K562 (cell line): Measurements from ENCODE around the gene NTSR1.

Experiments used
- ZBED1 ChIP-seq: IDR thresholded peaks from 2 replicates; pipeline ENCODE4 v1.6.1; 2014
- ZNF184 ChIP-seq: sonication (generic); formaldehyde crosslinking; IDR thresholded peaks from 2 replicates; pipeline ENCODE4 v1.5.0; 2020; ENCODE audit warnings: missing genetic modification reagents
- TF ChIP-seq, protein P1 (sequence below), 3 experiments: IDR thresholded peaks in 2 of 3; conservative IDR thresholded peaks in 1 of 3; 2 replicates each; pipeline ENCODE4 v1.5.1; 2011 to 2012; ENCODE audit warnings: low read length in 3 of 3, mild to moderate bottlenecking in 3 of 3, control low read depth in 2 of 3, improper control_type of control experiment in 1 of 3, inconsistent platforms in 1 of 3, low read depth in 1 of 3, mixed read lengths in 1 of 3, moderate library complexity in 1 of 3; ENCODE audit not compliant: insufficient read depth in 2 of 3

DNA sequence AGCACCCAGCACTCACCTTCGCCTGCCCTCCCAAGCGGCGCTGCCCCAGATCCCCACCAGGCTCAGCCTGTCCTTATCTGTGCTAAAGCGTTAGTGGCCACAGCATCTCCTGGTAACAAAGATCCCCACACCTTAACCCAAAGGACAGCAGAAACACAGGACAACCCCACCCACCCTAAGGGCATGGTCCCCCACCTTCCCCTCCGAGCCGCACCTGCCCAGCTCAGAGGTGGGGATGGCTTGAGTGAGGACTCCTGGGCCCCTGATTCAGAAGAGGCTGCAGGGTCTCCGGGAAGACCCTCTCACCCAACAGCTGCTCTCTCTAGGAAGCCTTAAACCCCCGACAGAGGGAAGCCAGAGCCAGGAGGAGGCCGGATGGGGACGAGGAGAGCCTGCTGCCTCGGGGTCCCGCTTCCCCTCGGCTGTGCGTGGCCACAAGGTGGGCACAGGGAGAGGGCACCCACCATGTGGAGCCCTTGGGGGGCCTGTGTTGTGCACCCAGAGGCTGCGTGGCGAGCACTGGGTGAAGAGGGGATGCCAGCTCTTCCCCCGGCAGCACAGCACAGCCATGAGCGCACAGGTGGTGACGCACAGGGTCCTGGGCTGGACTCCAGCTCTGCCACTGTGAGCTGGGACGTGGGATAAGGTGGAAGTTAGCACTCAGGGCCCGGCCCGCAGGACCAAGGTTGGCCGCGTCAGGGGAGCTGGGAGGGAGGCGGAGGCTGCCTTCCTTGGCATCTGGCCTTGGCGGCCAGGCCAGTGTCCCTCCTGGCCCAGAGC lies 55.7 kb downstream of the NTSR1 start:
- TF ChIP-seq ZBED1, result no peak
- TF ChIP-seq, protein P1, sequence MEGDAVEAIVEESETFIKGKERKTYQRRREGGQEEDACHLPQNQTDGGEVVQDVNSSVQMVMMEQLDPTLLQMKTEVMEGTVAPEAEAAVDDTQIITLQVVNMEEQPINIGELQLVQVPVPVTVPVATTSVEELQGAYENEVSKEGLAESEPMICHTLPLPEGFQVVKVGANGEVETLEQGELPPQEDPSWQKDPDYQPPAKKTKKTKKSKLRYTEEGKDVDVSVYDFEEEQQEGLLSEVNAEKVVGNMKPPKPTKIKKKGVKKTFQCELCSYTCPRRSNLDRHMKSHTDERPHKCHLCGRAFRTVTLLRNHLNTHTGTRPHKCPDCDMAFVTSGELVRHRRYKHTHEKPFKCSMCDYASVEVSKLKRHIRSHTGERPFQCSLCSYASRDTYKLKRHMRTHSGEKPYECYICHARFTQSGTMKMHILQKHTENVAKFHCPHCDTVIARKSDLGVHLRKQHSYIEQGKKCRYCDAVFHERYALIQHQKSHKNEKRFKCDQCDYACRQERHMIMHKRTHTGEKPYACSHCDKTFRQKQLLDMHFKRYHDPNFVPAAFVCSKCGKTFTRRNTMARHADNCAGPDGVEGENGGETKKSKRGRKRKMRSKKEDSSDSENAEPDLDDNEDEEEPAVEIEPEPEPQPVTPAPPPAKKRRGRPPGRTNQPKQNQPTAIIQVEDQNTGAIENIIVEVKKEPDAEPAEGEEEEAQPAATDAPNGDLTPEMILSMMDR (IDR thresholded peaks at IDR 0.05 in 2 of 3, conservative IDR thresholded peaks at IDR 0.05 in 1 of 3; ENCODE audit: insufficient read depth in 2 of 3, low read depth in 1 of 3, low read length in 3 of 3), result no peak
- no peak for TF ChIP-seq ZNF184 (CRISPR knock-in tag)
